Peyer's patch (tissue), 4 donors: ENCODE results near the gene DNMBP.

Source experiments
- POLR2A ChIP-seq, 2 donors: fragments of 450-650 bp; IDR thresholded peaks; one replicate each; pipeline ENCODE4 v1.5.1; 2017; ENCODE audit warnings: antibody characterized with exemption in 2 of 2, mild to moderate bottlenecking in 2 of 2, moderate library complexity in 2 of 2
- TF ChIP-seq, protein P1 (sequence below), 6 experiments: fragments of 450-650 bp in 4 of 6; fragments of 200-600 bp in 2 of 6; sonication (generic) in 1 of 6; IDR thresholded peaks; one replicate each; pipeline ENCODE4 v1.5.1; 2017 to 2019; ENCODE audit warnings: antibody characterized with exemption in 6 of 6, mild to moderate bottlenecking in 3 of 6, moderate library complexity in 1 of 6

DNA sequence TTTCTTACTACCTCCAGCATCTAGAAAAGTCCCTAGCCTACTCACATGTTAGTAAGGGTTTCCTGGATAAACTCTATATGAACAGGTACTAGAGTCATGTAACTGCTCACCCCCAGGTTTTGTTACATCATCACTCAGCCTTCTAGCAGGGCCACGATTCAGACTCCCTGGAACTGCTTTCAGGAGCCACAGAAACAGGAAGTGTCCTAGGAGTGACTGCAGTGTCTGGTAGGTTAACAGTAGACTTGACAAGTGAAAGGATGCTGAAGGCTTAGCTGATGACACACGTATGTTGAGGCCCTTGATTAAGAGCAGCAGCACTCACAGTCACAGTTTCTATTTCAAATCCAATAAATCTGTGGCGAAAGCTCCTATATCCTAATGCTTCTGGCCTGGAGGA lies 101.2 kb downstream of the DNMBP start:
- TF ChIP-seq, protein P1, sequence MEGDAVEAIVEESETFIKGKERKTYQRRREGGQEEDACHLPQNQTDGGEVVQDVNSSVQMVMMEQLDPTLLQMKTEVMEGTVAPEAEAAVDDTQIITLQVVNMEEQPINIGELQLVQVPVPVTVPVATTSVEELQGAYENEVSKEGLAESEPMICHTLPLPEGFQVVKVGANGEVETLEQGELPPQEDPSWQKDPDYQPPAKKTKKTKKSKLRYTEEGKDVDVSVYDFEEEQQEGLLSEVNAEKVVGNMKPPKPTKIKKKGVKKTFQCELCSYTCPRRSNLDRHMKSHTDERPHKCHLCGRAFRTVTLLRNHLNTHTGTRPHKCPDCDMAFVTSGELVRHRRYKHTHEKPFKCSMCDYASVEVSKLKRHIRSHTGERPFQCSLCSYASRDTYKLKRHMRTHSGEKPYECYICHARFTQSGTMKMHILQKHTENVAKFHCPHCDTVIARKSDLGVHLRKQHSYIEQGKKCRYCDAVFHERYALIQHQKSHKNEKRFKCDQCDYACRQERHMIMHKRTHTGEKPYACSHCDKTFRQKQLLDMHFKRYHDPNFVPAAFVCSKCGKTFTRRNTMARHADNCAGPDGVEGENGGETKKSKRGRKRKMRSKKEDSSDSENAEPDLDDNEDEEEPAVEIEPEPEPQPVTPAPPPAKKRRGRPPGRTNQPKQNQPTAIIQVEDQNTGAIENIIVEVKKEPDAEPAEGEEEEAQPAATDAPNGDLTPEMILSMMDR (IDR thresholded peaks at IDR 0.05): no peak
- TF ChIP-seq POLR2A (IDR thresholded peaks at IDR 0.05): no peak
